ENCODE results near the gene DUSP6. TPM values are rescaled to one million over a fixed set of nuclear protein-coding genes. Genes with fewer than 3 reads are reported as not detected.

The DUSP6 gene
- polyA plus RNA-seq, 1 donor from 2014 or later = 44.3 TPM

GRCh38 chr12:89349814-89350213 lies 2.5 kb downstream of the DUSP6 start:
- peak; percentile 66 for TF ChIP-seq REST (IDR thresholded peaks at IDR 0.05; ENCODE audit: borderline replicate concordance)
- no peak for TF ChIP-seq EP300 (conservative IDR thresholded peaks at IDR 0.05; ENCODE audit: poor library complexity, severe bottlenecking)
- TF ChIP-seq EZH2 (IDR thresholded peaks at IDR 0.05; ENCODE audit: borderline replicate concordance, insufficient read depth, low read length, poor library complexity, severe bottlenecking) = no peak
- TF ChIP-seq CTCF (IDR thresholded peaks at IDR 0.05; ENCODE audit: poor library complexity, severe bottlenecking) = no peak
- no peak for TF ChIP-seq SMC3 (conservative IDR thresholded peaks at IDR 0.05; ENCODE audit: poor library complexity)
- TF ChIP-seq TAF1 (IDR thresholded peaks at IDR 0.05; ENCODE audit: low read depth) = peak; percentile 76
- peak; percentile 22 for TF ChIP-seq MXI1 (conservative IDR thresholded peaks at IDR 0.05; ENCODE audit: poor library complexity, severe bottlenecking)
- TF ChIP-seq RAD21 (conservative IDR thresholded peaks at IDR 0.05) = no peak
- TF ChIP-seq POLR2AphosphoS5 (IDR thresholded peaks at IDR 0.05) = peak; percentile 49
- H3K9ac ChIP-seq (ENCODE audit: low read length) = peak overlapping the region; percentile 95
- peaks cover 12% of the 10 kb centered on the region for H3F3A ChIP-seq (ENCODE audit: insufficient read depth, low read length, poor library complexity, severe bottlenecking)
- no peaks in the 10 kb centered on the region for H3K27me3 ChIP-seq (ENCODE audit: insufficient read depth, low read depth, low read length)
- H3K9me2 ChIP-seq (ENCODE audit: insufficient read depth, low read length) = no peaks in the 10 kb centered on the region
- no peaks in the 10 kb centered on the region for H3K36me3 ChIP-seq (ENCODE audit: insufficient read depth, low read length)
- peak overlapping the region; percentile 89 for H3K4me3 ChIP-seq (ENCODE audit: low read length)
- H3K9me3 ChIP-seq (ENCODE audit: low read length) = no peaks in the 10 kb centered on the region
- no peaks in the 10 kb centered on the region for H4K20me1 ChIP-seq (ENCODE audit: insufficient read depth)
- H3K79me2 ChIP-seq (replicated peaks; ENCODE audit: insufficient read depth, low read length) = peaks cover 42% of the 10 kb centered on the region
- H3K27ac ChIP-seq (ENCODE audit: low read length) = peak overlapping the region; percentile 95
- H2AFZ ChIP-seq (ENCODE audit: low read depth, low read length) = no peak overlapping the region
- peak overlapping the region; percentile 98 for H3K4me2 ChIP-seq (ENCODE audit: low read length)

DNA sequence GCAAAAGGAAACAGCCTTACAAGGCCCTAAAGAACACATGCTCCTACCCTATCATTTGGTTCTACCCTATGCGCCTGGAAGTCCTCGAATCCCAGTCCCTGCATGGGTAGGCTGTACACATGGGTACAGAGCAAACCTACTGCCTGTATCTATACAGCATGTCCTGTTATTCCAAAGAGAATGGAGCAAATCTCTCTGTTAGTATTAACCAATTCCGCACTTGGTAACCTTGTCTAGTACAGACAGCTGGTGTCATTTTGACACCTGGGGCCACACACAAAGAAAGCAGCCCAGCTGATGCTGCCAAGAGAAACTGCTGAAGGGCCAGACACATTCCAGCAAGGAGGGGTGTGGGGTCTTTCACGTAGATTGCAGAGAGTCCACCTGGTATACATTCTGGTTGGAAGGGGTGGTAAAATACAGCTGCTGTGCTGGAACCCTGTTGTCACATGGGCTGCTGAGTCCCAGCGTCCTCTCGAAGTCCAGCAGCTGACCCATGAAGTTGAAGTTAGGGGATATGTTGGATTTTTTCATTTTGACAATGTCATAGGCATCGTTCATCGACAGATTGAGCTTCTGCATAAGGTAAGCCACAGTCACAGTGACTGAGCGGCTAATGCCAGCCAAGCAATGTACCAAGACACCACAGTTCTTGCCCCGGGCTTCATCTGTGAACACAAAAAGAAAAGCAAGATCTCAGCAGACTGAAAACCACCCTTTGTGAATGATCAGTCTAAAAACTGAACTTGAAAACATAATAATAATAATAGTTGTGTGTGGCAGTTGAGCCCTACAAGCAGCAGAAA lies 3.2 kb downstream of the DUSP6 start:
- Histone ChIP-seq H3K27ac (ENCODE audit: low read length) (peak overlapping the region; percentile 95), H3K9me3 (ENCODE audit: low read length) (no peaks in the 10 kb centered on the region), H3K4me2 (ENCODE audit: low read length) (peak overlapping the region; percentile 98), H2AFZ (ENCODE audit: low read depth, low read length) (no peak overlapping the region), H3K4me3 (ENCODE audit: low read length) (peak overlapping the region; percentile 89), H3K36me3 (ENCODE audit: insufficient read depth, low read length) (no peaks in the 10 kb centered on the region), H3K9me2 (ENCODE audit: insufficient read depth, low read length) (no peaks in the 10 kb centered on the region), H3K79me2 (replicated peaks; ENCODE audit: insufficient read depth, low read length) (peaks cover 36% of the 10 kb centered on the region), H3K27me3 (ENCODE audit: insufficient read depth, low read depth, low read length) (no peaks in the 10 kb centered on the region), H3K9ac (ENCODE audit: low read length) (peak overlapping the region; percentile 95), H4K20me1 (ENCODE audit: insufficient read depth) (no peaks in the 10 kb centered on the region), H3F3A (ENCODE audit: insufficient read depth, low read length, poor library complexity, severe bottlenecking) (peaks cover 12% of the 10 kb centered on the region)
- TF ChIP-seq MXI1 (conservative IDR thresholded peaks at IDR 0.05; ENCODE audit: poor library complexity, severe bottlenecking) (peak; percentile 22), EZH2 (IDR thresholded peaks at IDR 0.05; ENCODE audit: borderline replicate concordance, insufficient read depth, low read length, poor library complexity, severe bottlenecking) (no peak)

Measured in neural cell (in vitro differentiated cells).